Loucy (cell line): ENCODE data around the gene ZNF616.

Source experiments
- EZH2phosphoT487 ChIP-seq: fragments of 200-600 bp; IDR thresholded peaks from 2 replicates; pipeline ENCODE4 v1.6.1; 2018; ENCODE audit warnings: antibody characterized with exemption, mild to moderate bottlenecking, moderate library complexity, borderline replicate concordance
- TF ChIP-seq, protein P1 (sequence below): fragments of 200-600 bp; sonication (generic); conservative IDR thresholded peaks from 2 replicates; pipeline ENCODE4 v1.5.1; 2014; ENCODE audit warnings: mild to moderate bottlenecking, antibody characterized with exemption, low read length

DNA sequence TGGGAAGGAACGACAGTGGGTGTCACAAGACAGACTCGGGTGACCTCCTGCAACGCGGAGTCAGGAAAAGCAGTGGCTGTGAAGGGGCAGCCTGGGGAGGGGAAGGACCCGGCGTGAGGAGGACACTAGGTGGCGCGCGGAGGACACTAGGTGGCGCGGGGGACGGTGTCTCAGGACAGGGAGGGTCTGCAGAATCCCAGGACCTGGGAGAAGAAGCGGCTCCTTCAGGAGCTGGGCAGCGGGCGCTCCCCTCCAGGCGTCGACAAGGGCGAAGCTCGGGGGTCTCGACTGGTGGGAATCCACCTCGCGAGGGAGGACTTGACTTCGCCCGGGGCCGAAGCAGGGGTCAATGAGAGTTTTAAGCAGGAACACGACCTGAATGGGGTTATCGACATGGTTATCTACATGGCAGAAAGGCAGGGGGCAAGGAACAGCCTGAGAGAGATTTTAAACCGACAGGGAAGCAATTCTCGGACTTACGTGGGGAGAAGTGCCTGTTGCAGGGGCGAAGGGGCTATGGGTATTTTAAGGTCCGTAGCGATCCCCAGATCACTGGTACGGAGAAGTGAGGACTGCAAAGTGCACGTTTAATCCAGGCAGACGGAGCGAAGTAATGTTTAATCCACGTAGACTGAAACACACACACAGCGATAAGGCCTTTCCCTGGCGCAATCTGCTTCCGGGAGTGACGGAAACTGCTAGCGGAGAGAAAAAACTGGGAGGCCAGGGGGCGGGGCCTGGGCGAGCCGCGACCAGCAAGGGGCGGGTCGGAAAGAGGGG, at the start of gene ZNF616:
- TF ChIP-seq, protein P1, sequence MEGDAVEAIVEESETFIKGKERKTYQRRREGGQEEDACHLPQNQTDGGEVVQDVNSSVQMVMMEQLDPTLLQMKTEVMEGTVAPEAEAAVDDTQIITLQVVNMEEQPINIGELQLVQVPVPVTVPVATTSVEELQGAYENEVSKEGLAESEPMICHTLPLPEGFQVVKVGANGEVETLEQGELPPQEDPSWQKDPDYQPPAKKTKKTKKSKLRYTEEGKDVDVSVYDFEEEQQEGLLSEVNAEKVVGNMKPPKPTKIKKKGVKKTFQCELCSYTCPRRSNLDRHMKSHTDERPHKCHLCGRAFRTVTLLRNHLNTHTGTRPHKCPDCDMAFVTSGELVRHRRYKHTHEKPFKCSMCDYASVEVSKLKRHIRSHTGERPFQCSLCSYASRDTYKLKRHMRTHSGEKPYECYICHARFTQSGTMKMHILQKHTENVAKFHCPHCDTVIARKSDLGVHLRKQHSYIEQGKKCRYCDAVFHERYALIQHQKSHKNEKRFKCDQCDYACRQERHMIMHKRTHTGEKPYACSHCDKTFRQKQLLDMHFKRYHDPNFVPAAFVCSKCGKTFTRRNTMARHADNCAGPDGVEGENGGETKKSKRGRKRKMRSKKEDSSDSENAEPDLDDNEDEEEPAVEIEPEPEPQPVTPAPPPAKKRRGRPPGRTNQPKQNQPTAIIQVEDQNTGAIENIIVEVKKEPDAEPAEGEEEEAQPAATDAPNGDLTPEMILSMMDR, result peak; percentile 80
- no peak for TF ChIP-seq EZH2phosphoT487
